Heart right ventricle (tissue), 16 donors: Measurements from ENCODE around the gene KLF5. TPM values are rescaled to one million over a fixed set of nuclear protein-coding genes. Genes with fewer than 3 reads are reported as not detected.

Experiments
- ATAC-seq, 8 donors: fragments of 200-7000 bp; cut with Tn5 transposase; one replicate each; pipeline ENCODE4 v1.9.1; 2020; ENCODE audit warnings: mild to moderate bottlenecking in 8 of 8, moderate library complexity in 8 of 8, moderate number of reproducible peaks in 1 of 8
- DNase-seq, 2 donors: peaks; one replicate each; pipeline ENCODE4 v3.0.0-alpha.2; 2020
- H3K27ac ChIP-seq, 10 donors: fragments of 200-600 bp; sonication (generic) in 2 of 10; one replicate each; pipeline versions ENCODE4 v1.5.0 to v1.8.0; 2020 to 2022; ENCODE audit warnings: mild to moderate bottlenecking in 3 of 10
- H3K27me3 ChIP-seq, 7 donors: fragments of 200-600 bp; one replicate each; pipeline ENCODE4 v1.8.0; 2021 to 2022; ENCODE audit warnings: mild to moderate bottlenecking in 2 of 7
- H3K36me3 ChIP-seq, 9 donors: fragments of 200-600 bp; sonication (generic) in 1 of 9; one replicate each; pipeline versions ENCODE4 v1.5.0 to v1.8.0; 2020 to 2022; ENCODE audit warnings: mild to moderate bottlenecking in 2 of 9
- H3K4me1 ChIP-seq, 9 donors: fragments of 200-600 bp; sonication (generic) in 1 of 9; one replicate each; pipeline versions ENCODE4 v1.5.0 to v1.8.0; 2020 to 2022; ENCODE audit warnings: mild to moderate bottlenecking in 4 of 9
- H3K4me3 ChIP-seq, 10 donors: fragments of 200-600 bp; sonication (generic) in 2 of 10; one replicate each; pipeline versions ENCODE4 v1.5.0 to v1.8.0; 2020 to 2022; ENCODE audit warnings: mild to moderate bottlenecking in 7 of 10, moderate library complexity in 2 of 10
- H3K9me3 ChIP-seq, 11 donors: fragments of 200-600 bp in 10 of 11; sonication (generic) in 2 of 11; one replicate each; pipeline versions ENCODE4 v1.5.0 to v1.8.0; 2013 to 2022; ENCODE audit warnings: mild to moderate bottlenecking in 2 of 11, control low read depth in 1 of 11, moderate library complexity in 1 of 11
- CTCF ChIP-seq, 9 donors: fragments of 200-600 bp; sonication (generic) in 2 of 9; IDR thresholded peaks; one replicate each; pipeline versions ENCODE4 v1.5.0 to v1.8.0; 2021 to 2022; ENCODE audit warnings: antibody characterized with exemption in 9 of 9, mild to moderate bottlenecking in 5 of 9, moderate library complexity in 1 of 9
- WGBS, 2 donors: extraction: QIAGEN DNeasy Blood & Tissue Kit; methylation state at CpG; one replicate each; pipeline ENCODE4 v1.1.7; 2013; ENCODE audit warnings: inconsistent platforms in 1 of 2; 5-methylcytosine and 5-hydroxymethylcytosine counted together
- intact Hi-C, 10 donors: fragments of 100-400 bp; cut with DNase I; formaldehyde crosslinking; loops; one replicate each; pipeline versions ENCODE4 v1.11.1 to v1.14.2; 2022
- polyA plus RNA-seq, 2 donors: library from polyadenylated mRNA; stranded (reverse); fragments of 200-250 nt; gene quantifications; one replicate each; pipeline ENCODE4 v1.2.3, GENCODE V29; 2013
- total RNA-seq, 10 donors: library from RNA; stranded (reverse); fragmentation: NEBNext Ultra II Directional in 3 of 10; extraction: Animal tissue kit (Norgen Biotek cat#: 25700) in 3 of 10; gene quantifications; one replicate each; pipeline versions ENCODE4 v1.2.1 to v1.2.4, GENCODE V29; 2021 to 2023
- donor health status: Arrhythmogenic right ventricular cardiomyopathy.
- donor health status: ischemic (EF 13 %, LVEDD 7.1; RV severe dilation, severe dysfunction).
- donor health status: healthy with polysubstance abuse.
- donor health status: DM: no; HTN: yes; CAD: no.
- donor health status: DM: no; HTN: no; CAD: no.
- donor health status: ischemic (EF 25% LVEDD 6.9; RV normal size, moderate dysfunction).
- donor health status: ischemic (EF 25% LVEDD 5.7; RV mildly dilated, moderate dysfunction).
- donor health status: healthy.
- donor health status: DM: yes; HTN: yes; CAD: no.
- donor health status: Ischemic cardiomyopathy.
- donor health status: ischemic (EF 35%, LVEDD 5.7; RV mildly dilated, moderate dysfunction).
- donor health status: nonischemic (EF 11% LVEDD 7.7; RV severe dilation, severe dysfunction).
- donor health status: DM: yes; HTN: yes; CAD: no.
- donor health status: PGD.
- donor health status: ischemic (EF 29% LVEDD 5.4; RV normal size, mild dysfunction).
- donor health status: nonischemic (EF 23%, LVEDD 6.1; RV moderate dilation, normal function).

KLF5 gene
- total and polyA plus RNA-seq, 12 donors: 0.83 to 4.7 (median 2.8) TPM

- H3K4me1 ChIP-seq: peaks cover 0 to 24% (median 14%) of the 10 kb centered on the region in 9 donors
- H3K4me3 ChIP-seq: no peak overlapping the region
- H3K27ac ChIP-seq: no peak overlapping the region
- intact Hi-C loops: loop anchor here in 4 of 10 donors (5.0 to 10.0 kb wide), 2 partner anchors 648 to 651 kb away; no protein-coding TSS in a partner anchor
- 92 to 93% methylated on average over 4 of the region's 4 CpGs for WGBS, 2 donors
- H3K27me3 ChIP-seq: peaks cover 0 to 42% (median 36%) of the 10 kb centered on the region in 7 donors
- H3K36me3 ChIP-seq: no peaks in the 10 kb centered on the region
- TF ChIP-seq CTCF (IDR thresholded peaks at IDR 0.05): no peak
- ATAC-seq: no peak
- no peaks in the 10 kb centered on the region for H3K9me3 ChIP-seq
- DNase-seq: no peak
Measured at GRCh38 chr13:73056565-73056962, 2.2 kb upstream of the KLF5 start.

- intact Hi-C loops: loop anchor here in 4 of 10 donors (5.0 to 10.0 kb wide), 2 partner anchors 647 to 650 kb away; no protein-coding TSS in a partner anchor
- Histone ChIP-seq H3K9me3 (no peaks in the 10 kb centered on the region), H3K27ac (no peak overlapping the region), H3K27me3 (peaks cover 0 to 42% (median 36%) of the 10 kb centered on the region in 7 donors), H3K4me1 (peaks cover 0 to 24% (median 14%) of the 10 kb centered on the region in 9 donors), H3K36me3 (peaks cover 0 to 6% (median 0%) of the 10 kb centered on the region in 9 donors), H3K4me3 (peak overlapping the region in 2 of 10 donors; percentile 78 to 80)
- TF ChIP-seq CTCF (IDR thresholded peaks at IDR 0.05): no peak
- DNase-seq (no peak), ATAC-seq (no peak)
- WGBS, 2 donors: 83 to 85% methylated on average over 4 of the region's 4 CpGs
Measured at GRCh38 chr13:73057284-73058063, 1.3 kb upstream of the KLF5 start.

- H3K27me3 ChIP-seq: peaks cover 0 to 42% (median 36%) of the 10 kb centered on the region in 7 donors
- H3K4me1 ChIP-seq: peaks cover 0 to 24% (median 14%) of the 10 kb centered on the region in 9 donors
- H3K27ac ChIP-seq: no peak overlapping the region
- DNase-seq: no peak
- peaks cover 0 to 6% (median 0%) of the 10 kb centered on the region in 9 donors for H3K36me3 ChIP-seq
- peak overlapping the region; percentile 47 to 91 (median 79) for H3K4me3 ChIP-seq
- no peak for ATAC-seq
- WGBS, 2 donors: 10 to 20% methylated on average over 6 of the region's 6 CpGs
- no peak for TF ChIP-seq CTCF (IDR thresholded peaks at IDR 0.05)
- H3K9me3 ChIP-seq: no peaks in the 10 kb centered on the region
- intact Hi-C loops: loop anchor here in 4 of 10 donors (5.0 to 10.0 kb wide), 2 partner anchors 647 to 649 kb away; no protein-coding TSS in a partner anchor
Measured at GRCh38 chr13:73058064-73058313, 816 bp upstream of the KLF5 start.

- Histone ChIP-seq H3K9me3 (no peaks in the 10 kb centered on the region), H3K27me3 (peaks cover 0 to 42% (median 36%) of the 10 kb centered on the region in 7 donors), H3K4me1 (peaks cover 0 to 24% (median 14%) of the 10 kb centered on the region in 9 donors), H3K36me3 (peaks cover 0 to 6% (median 0%) of the 10 kb centered on the region in 9 donors), H3K27ac (peak overlapping the region in 2 of 10 donors; percentile 16 to 47), H3K4me3 (peak overlapping the region; percentile 47 to 91 (median 79))
- ATAC-seq: no peak
- intact Hi-C loops: loop anchor here in 4 of 10 donors (5.0 to 10.0 kb wide), 2 partner anchors 646 to 649 kb away; no protein-coding TSS in a partner anchor
- WGBS, 2 donors: 1 to 2% methylated on average over 8 of the region's 8 CpGs
- DNase-seq: no peak
- no peak for TF ChIP-seq CTCF (IDR thresholded peaks at IDR 0.05)
Measured at GRCh38 chr13:73058432-73058735, 421 bp upstream of the KLF5 start.
